ENCODE results near the gene PLA2G2C. TPM values are rescaled to one million over a fixed set of nuclear protein-coding genes. Genes with fewer than 3 reads are reported as not detected.

PLA2G2C gene
- total and polyA plus RNA-seq, 2 of the 8 experiments (the other 6 are each of a cell fraction or from before 2014, with no cell fraction given): not detected

DNA sequence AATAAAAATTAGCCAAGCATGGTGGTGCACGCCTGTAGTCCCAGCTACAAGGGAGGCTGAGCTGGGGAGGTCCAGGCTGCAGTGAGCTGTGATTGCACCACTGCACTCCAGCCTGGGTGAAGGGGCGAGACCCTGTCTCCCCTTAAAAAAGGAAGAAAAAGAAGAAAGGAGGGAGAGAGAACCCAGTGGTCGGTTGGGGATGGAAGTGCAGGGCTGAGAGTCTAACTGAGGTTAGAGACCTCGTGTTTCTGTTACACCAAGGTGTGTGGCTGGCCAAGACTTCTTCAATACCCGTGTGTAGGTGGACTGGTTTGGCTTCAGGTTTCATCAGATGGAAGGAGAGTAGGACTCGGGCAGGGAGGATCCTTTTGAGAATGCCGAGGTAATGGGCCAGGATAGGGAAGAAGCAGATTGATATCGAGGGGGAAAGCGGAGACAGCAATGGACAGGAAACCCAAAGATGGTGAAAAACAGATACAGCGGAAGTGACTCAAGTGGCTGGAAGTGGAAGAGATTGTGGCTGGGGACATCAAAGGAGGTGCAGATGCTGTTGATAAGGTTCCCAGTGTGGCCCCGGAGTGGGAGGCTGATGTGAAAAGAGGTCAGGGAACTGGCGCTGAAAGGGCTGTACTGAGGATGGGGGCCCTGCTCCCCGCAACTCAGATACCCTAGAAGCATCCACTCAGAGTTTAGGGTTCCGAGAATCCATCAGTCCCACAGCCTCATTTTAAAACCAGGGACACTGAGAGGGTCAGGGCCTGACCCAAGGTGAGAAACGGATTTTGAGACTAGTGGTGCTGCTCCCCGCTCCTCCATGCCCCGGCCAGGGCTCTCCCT is 1.1 kb downstream of the PLA2G2C start:
- peak overlapping the region; percentile 54 for H3K4ac ChIP-seq (replicated peaks; ENCODE audit: insufficient read length, low read depth, low read length)
- DNase-seq (ENCODE audit: low read depth in 1 of 2, low spot score in 2 of 2) (no peak), FAIRE-seq (no peak)
- ChIA-PET POLR2A (ENCODE audit: partially characterized antibody) (no interaction called here), CTCF (ENCODE audit: partially characterized antibody) (interaction anchor here (8.3 kb wide), 1 partner anchor 19 kb away, joined by 85 read pairs; no protein-coding TSS in a partner anchor)
- peaks cover 0 to 13% (median 10%) of the 10 kb centered on the region in 4 experiments; a peak in 5 of 7 replicates for H3K27me3 ChIP-seq (replicated peaks in 1 of 4; ENCODE audit: control insufficient read depth in 3 of 4, extremely low read depth in 1 of 4, insufficient read depth in 3 of 4, low read length in 3 of 4)
- H3K79me1 ChIP-seq (ENCODE audit: low read depth, low read length): no peaks in the 10 kb centered on the region
- H2BK5ac ChIP-seq (ENCODE audit: low read depth, low read length): no peak overlapping the region
- no peak overlapping the region for H2AK5ac ChIP-seq (ENCODE audit: low read depth, low read length)
- H3K4me1 ChIP-seq (replicated peaks in 1 of 4; ENCODE audit: control insufficient read depth in 3 of 4, insufficient read depth in 4 of 4, low read length in 3 of 4): peaks cover 6 to 10% (median 9%) of the 10 kb centered on the region in 4 experiments; a peak in 4 of 7 replicates
- H4K5ac ChIP-seq (ENCODE audit: insufficient read length, low read depth, low read length): no peak overlapping the region
- H2BK12ac ChIP-seq (ENCODE audit: low read depth, low read length): no peak overlapping the region
- no peak overlapping the region for H3K56ac ChIP-seq (replicated peaks; ENCODE audit: insufficient read length, low read depth, low read length)
- H3K23me2 ChIP-seq (ENCODE audit: low read depth, low read length): peaks cover 4% of the 10 kb centered on the region; the same call in 1 of the 2 replicates
- H2AFZ ChIP-seq (ENCODE audit: low read length): 0 out of 2 replicates have a peak overlapping the region, but pooled peaks have one; percentile 23
- no peak overlapping the region for H2BK20ac ChIP-seq (ENCODE audit: low read length)
- H4K91ac ChIP-seq (replicated peaks; ENCODE audit: insufficient read length, low read length): no peak overlapping the region
- H4K8ac ChIP-seq (ENCODE audit: extremely low read depth, insufficient read depth, low read length): no peak overlapping the region
- no peak overlapping the region for H2BK120ac ChIP-seq (replicated peaks; ENCODE audit: low read depth, low read length)
- H3K36me3 ChIP-seq (ENCODE audit: control insufficient read depth in 2 of 4, insufficient read depth in 4 of 4, low read length in 3 of 4): no peaks in the 10 kb centered on the region
- H2BK15ac ChIP-seq (ENCODE audit: low read length): peak overlapping the region; percentile 48; the same call in 1 of the 2 replicates
- H3K4me3 ChIP-seq (ENCODE audit: extremely low read depth in 1 of 4, insufficient read depth in 2 of 4, low read depth in 3 of 4, low read length in 4 of 4): peak overlapping the region; percentile 32 to 82 (median 57)
- 68% methylated on average over 16 of the region's 17 CpGs; no CpG with 5 or more reads in 1 of the 2 experiments for WGBS, 2 experiments (ENCODE audit: extremely low coverage in 1 of 2, insufficient coverage in 1 of 2, insufficient read length in 1 of 2, insufficient replicate concordance in 2 of 2, low coverage in 1 of 2, low lambda C conversion rate in 2 of 2, missing lambda C conversion rate in 1 of 2)
- no peak overlapping the region for H3K23ac ChIP-seq (ENCODE audit: insufficient read length)
- H3K9me3 ChIP-seq (ENCODE audit: insufficient read depth in 2 of 2, low read depth in 1 of 2, low read length in 1 of 2): no peaks in the 10 kb centered on the region
- no peak overlapping the region for H3K14ac ChIP-seq (ENCODE audit: insufficient read length)
- no peaks in the 10 kb centered on the region for H3K79me2 ChIP-seq (ENCODE audit: control insufficient read depth in 1 of 2, insufficient read depth in 2 of 2, low read length in 2 of 2)
- TF ChIP-seq RXRA (IDR thresholded peaks at IDR 0.05; ENCODE audit: insufficient read depth, low read depth, low read length): no peak
- TF ChIP-seq SUZ12 (IDR thresholded peaks at IDR 0.05; ENCODE audit: low read length): 0 out of 2 replicates have a peak, but pooled peaks have one; percentile 35
- no peak for TF ChIP-seq KDM5A (IDR thresholded peaks at IDR 0.05; ENCODE audit: low read length)
- peak; percentile 2 for TF ChIP-seq KDM4A (IDR thresholded peaks at IDR 0.05; ENCODE audit: low read depth, low read length, severe bottlenecking)
- peak; percentile 7 for TF ChIP-seq EZH2 (IDR thresholded peaks at IDR 0.05; ENCODE audit: low read depth, low read length, severe bottlenecking)
- H3K4me2 ChIP-seq (ENCODE audit: insufficient read depth in 1 of 2, low read depth in 2 of 2, low read length in 2 of 2): peak overlapping the region; percentile 83 to 93
- peak overlapping the region in 1 of 4 experiments; percentile 13; a peak in 2 of 7 replicates for H3K9ac ChIP-seq (replicated peaks in 1 of 4; ENCODE audit: extremely low read depth in 1 of 4, low read depth in 3 of 4, low read length in 3 of 4)
- H4K20me1 ChIP-seq (replicated peaks in 1 of 2; ENCODE audit: control insufficient read depth in 1 of 2, insufficient read depth in 2 of 2, low read length in 2 of 2): no peaks in the 10 kb centered on the region
- peak overlapping the region; percentile 75; the same call in 1 of the 2 replicates for H3K18ac ChIP-seq (ENCODE audit: extremely low read depth, low read length)
- no peak overlapping the region for H3K27ac ChIP-seq (ENCODE audit: low read depth, low read length)

Data from H1 (cell line).